ENCODE results near the gene PRIM1.
"Not testable (repeated sequence)": the region's sequence is repeated elsewhere in the genome, so short reads cannot be mapped to it uniquely, and the experiment has no call there.

PRIM1 gene

DNA sequence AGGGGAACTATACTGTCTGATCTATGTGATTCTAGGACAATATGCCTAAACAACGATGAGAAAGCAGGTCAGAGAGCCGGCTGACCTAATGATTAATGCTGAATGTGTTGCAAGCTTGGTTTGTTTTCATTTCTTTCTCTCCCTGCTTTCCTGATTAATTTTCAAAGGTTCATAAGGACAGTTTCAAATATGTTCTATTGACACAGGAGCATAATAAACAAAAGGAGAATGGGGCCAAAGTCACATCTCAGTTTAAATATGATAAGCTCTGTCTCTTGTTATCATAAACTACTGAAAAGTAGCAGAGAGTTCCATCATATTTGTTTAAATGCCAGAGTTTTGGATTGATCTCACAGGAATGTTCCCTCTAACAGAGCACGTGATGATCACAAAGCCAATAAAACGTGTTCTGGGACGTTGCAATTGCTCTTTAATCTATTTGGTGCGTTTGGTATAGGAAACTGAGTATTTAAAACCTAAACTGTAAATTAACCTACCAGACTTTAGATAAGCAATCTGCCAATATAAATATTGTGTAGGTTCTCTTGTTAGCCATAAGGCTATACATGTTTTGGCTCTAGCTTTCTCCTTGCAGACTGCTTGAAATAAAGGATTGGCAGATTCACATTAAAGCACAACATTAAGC is 7.3 kb upstream of the PRIM1 start:
- no peak for DNase-seq

- DNase-seq = no peak
Measured at GRCh38 chr12:56758728-56759262, 6.7 kb upstream of the PRIM1 start.

DNA sequence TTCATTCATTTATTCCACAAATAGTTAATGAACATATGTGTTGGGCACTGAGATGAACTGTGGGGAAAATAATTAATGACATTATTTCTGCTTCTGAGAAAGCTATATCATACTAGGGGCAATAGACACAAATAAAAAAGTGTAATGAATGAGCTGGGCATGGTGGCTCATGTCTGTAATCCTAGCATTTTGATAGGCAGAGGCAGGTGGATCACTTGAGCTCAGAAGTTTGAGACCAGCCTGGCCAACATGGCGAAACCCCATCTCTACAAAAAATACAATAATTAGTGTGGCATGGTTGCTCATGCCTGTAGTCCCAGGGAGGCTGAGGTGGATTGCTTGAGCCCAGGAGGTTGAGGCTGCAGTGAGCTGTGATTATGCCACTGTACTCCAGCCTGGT is 5.8 kb upstream of the PRIM1 start:
- DNase-seq = not testable (repeated sequence)

- DNase-seq = no peak
Measured at GRCh38 chr12:56753566-56753965, 1.4 kb upstream of the PRIM1 start.

DNA sequence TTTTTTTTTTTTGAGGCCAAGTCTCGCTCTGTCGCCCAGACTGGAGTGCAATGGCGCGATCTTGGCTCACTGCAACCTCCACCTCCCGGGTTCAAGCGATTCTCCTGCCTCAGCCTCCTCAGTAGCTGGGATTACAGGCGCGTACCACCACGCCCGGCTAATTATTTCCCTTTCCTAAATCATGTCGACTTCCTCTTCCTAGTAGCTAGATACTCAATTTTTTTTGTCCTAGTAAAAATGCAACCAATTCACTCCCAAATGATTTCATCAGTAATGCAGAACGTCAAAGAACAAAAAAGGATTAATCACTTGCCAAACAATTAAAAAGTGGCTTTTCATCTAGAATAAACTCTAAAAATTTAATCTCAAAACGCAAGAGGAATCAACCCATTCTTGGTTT is 1.5 kb downstream of the PRIM1 start:
- not testable (repeated sequence) for DNase-seq

DNA sequence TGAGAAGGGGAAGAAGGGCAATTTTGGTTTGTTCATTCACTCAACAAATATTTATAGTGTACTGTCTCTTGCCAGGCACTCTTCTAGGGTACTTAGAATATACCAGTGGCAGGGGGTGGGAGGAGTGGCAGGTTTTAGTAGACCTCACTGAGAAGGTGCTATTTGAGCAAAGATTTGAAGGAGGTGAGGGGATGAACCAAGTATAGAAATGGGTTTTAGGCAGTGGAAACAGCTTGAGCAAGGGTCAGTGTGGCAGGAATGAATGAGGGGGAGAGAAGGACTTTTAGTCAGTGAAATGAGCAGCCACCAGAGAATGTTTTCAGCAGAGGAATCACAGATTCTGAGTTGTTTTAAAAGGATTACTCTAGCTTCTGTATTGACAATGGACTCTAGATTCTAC is 2.3 kb downstream of the PRIM1 start:
- no peak for DNase-seq

GRCh38 chr12:56749359-56749758 is 2.8 kb downstream of the PRIM1 start:
- no peak for DNase-seq

DNA sequence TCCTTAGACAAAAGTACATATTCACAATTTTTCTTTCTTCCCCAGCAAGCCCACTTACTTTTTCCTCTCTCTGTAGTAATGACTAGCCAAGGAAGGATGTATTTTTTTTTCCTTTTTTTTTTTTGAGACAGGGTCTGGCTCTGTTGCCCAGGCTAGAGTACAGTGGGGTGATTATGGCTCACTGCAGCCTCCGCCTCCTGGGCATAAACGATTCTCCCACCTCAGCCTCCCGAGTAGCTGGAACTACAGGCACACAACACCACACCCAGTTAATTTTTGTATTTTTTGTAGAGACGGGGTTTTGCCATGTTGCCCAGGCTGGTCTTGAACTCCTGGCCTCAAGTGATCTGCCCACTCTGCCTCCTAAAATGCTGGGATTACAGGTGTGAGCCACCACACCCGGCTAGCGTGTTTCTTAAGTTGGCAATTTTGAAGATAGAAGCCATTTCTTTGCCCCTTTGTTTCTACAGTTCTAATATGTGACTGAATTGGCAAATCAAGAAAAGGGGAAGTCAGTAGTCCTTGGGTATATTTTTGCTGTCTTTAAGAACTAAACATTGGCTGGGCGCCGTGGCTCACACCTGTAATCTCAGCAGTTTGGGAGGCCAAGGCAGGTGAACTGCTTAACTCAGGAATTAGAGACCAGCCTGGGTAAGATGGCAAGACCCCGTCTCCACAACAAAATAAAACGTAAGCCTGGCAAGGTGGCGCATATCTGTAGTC is 23.8 kb downstream of the PRIM1 start:
- DNase-seq = no peak

GRCh38 chr12:56726196-56726675 is 25.9 kb downstream of the PRIM1 start:
- DNase-seq = not testable (repeated sequence)

- DNase-seq = no peak
Measured at GRCh38 chr12:56725723-56726102, 26.4 kb downstream of the PRIM1 start.

DNA sequence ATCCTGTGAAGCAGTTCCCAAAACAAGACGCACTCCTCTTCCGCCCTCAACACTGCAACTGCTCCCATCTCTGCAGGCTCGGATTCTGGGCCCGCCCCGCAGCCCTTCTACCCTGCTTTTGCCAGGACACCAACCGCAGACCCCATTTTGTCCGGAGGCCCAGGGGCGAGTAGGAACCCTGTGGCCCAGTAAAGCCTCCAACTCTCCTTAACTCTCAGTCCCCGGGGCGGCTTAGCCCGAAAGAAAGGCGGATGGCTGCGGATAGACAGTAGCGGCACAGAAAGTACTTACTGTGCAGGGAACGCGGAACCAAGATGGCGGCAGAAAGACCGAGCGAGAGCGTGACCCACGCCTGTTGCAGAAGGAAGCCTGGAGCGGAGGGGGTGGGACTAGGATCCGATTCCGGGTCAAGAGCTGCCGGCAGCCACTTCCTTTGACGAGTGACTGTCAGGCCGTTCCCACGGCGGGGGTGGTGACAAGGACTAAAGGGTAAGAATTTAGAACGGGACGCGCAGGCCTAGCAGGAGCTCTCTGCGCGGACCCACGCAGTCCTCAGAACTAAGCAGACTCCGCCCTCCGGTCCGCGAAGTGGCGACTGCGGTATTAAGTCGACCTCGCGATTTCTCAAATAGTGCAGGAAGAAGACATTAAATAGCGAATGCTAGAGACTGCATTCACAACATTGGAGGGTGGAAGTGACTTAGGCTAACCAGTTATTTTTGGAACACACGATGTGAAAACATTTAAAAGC is 27.0 kb downstream of the PRIM1 start, which contains the start of gene NACA:
Gene NACA, minus strand, starts transcription at position 328 of the 751 bp plus-strand sequence. CDS start 778 bp downstream, outside the sequence.
- DNase-seq = peak; percentile 98

GRCh38 chr12:56724701-56724971 is 27.5 kb downstream of the PRIM1 start:
- no peak for DNase-seq

- DNase-seq = no peak
Measured at GRCh38 chr12:56723889-56724700, 28.0 kb downstream of the PRIM1 start.

GRCh38 chr12:56723352-56723751 is 28.8 kb downstream of the PRIM1 start:
- DNase-seq = no peak

DNA sequence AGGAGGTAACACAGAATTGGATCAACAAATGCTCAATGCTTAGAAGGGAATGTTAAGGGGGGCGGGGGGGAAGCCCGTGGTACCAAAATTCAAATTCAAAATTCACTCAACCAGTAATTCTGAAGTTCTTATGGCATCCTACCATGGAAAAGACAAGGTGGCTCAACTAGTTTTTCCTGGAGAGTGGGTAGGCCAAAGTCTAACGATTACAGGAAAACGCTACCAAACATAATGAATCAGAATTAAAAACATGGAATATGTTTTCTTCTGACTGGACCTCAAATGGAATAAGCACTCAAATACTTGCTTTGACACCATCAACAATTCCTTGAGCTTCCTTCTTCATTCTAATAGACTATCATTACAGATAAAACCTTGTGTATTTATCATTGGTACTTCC is 29.3 kb downstream of the PRIM1 start:
- DNase-seq = no peak

- DNase-seq = no peak
Measured at GRCh38 chr12:56721721-56722120, 30.4 kb downstream of the PRIM1 start.

GRCh38 chr12:56721216-56721615 is 30.9 kb downstream of the PRIM1 start:
- no peak for DNase-seq

DNA sequence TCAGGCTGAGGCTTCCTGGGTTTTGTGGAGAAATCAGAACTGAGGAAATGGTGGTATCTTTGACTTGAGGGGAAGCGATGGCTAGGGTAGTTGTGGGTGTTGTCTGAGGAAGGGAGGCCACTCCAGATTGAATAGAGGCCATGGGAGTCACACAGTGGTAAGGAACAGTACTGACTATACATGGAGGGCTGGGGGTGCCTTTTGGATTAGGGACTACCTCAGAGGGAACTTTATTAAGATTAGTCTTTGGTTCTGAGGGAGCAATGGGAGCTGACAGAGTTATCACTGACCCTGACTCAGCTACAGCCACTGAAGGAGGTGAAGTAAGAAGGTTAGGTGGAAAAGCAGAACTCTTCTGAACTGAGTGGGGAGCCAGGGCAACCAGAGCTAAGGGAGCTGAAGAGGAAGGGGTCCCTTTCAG is 31.4 kb downstream of the PRIM1 start:
- no peak for DNase-seq

DNA sequence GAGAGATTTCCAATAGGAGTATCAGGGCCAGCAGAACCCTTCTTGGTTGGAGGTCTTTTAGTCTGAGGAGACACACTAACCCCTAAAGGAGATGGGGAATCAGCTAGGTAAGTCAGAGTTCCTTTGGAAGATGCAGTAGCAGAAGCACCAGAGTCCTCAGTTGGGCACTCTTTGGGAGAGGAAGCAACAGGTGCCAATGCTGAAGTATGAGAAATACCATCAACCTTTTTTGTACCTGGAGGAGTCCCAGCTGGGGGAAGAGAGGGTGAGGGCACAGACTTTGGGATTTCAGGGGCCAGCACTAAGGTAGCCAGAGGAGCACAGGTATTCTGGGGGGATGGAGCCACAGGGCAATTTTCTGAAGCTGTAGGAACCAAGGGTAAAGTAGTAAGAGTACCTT is 33.1 kb downstream of the PRIM1 start:
- no peak for DNase-seq

- no peak for DNase-seq
Measured at GRCh38 chr12:56718636-56719035, 33.5 kb downstream of the PRIM1 start.

GRCh38 chr12:56718149-56718548 is 34.0 kb downstream of the PRIM1 start:
- no peak for DNase-seq

DNA sequence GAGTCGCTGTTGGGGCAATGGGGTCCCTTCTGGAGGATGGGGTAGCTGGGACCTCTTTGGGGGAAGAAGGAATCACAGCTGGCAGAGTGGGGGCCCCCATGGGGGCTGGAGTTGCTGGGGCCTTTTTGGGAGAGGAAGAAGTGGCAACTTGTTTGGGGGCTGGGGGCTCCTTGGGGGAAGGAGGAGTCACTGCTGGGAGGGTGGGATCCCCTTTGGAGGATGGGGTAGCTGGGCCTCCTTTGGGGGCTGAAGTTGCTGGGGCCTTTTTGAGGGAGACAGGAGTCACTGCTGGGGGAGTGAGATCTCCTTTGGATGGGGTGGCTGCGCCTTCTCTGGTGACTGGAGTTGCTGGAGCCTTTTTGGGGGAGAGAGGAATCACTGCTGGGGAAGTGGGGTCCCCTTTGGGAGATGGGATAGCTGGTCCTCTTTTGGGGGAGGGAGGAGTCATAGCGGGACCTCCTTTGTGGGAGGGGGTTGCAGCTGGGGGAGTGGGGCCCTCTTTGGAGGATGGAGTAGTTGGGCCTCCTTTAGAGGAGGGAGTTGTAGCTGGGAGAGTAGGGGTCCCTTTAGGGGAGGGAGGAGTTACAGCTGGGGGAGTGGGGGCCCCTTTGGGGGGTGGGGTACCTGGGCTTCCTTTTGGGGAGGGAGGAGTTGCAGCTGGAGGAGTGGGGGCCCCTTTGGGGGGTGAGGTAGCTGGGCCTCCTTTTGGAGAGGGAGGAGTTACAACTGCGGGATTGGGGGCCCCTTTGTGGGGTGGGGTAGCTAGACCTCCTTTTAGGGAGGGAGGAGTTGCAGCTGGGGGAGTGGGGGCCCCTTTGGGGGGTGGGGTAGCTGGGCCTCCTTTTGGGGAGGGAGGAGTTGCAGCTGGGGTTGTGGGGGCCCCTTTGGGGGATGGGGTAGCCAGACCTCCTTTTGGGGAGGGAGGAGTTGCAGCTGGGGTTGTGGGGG is 34.9 kb downstream of the PRIM1 start:
- DNase-seq = no peak
